ENCODE results near the gene CRB1. TPM values are rescaled to one million over a fixed set of nuclear protein-coding genes. Genes with fewer than 3 reads are reported as not detected.
A peak's percentile ranks its signal among the peaks of the same experiment; 100 is the strongest.
"Not testable (repeated sequence)": the region's sequence is repeated elsewhere in the genome, so short reads cannot be mapped to it uniquely, and the experiment has no call there.

Gene CRB1
- total and polyA plus RNA-seq, 4 donors, result 0.03 to 0.55 (median 0.30) TPM

DNA sequence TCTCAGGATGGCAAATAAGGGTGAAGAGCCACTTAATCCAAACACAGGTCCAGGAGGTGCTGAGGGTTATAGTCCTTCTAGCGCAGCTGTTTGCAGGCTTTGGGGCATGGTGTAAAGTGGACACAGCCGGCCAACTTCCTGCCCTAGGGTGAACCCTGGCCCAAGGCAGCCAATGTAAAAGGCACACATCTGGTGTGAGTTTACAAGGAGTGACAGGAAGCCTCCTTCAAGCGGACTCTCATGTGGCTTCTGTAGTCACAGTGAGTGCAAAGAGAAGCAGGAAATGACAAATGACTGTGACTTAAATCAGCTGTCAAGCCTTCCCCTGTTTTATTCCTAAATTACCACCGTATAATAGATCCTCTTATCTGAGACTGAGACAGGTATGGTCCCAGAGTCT lies 213.0 kb downstream of the CRB1 start:
- Histone ChIP-seq H3K4me1 (ENCODE audit: control insufficient read depth in 5 of 5, insufficient read depth in 5 of 5, low read length in 5 of 5) (no peaks in the 10 kb centered on the region), H3K27ac (ENCODE audit: low read depth in 1 of 2, low read length in 1 of 2) (no peak overlapping the region), H3K9ac (ENCODE audit: insufficient read depth in 1 of 2, low read length in 2 of 2) (no peak overlapping the region), H3K36me3 (ENCODE audit: control insufficient read depth in 4 of 4, insufficient read depth in 4 of 4, low read length in 4 of 4) (no peaks in the 10 kb centered on the region), H3K27me3 (ENCODE audit: control insufficient read depth in 3 of 3, insufficient read depth in 3 of 3, low read length in 2 of 3) (no peaks in the 10 kb centered on the region), H3K4me3 (no peak overlapping the region), H3K9me3 (ENCODE audit: control insufficient read depth in 4 of 4, insufficient read depth in 3 of 4, low read length in 3 of 4) (no peaks in the 10 kb centered on the region)
- WGBS, 2 donors, result 35 to 38% methylated on average over 4 of the region's 4 CpGs
- ATAC-seq (ENCODE audit: insufficient read depth, low FRiP score), result no peak
- TF ChIP-seq, protein P1, sequence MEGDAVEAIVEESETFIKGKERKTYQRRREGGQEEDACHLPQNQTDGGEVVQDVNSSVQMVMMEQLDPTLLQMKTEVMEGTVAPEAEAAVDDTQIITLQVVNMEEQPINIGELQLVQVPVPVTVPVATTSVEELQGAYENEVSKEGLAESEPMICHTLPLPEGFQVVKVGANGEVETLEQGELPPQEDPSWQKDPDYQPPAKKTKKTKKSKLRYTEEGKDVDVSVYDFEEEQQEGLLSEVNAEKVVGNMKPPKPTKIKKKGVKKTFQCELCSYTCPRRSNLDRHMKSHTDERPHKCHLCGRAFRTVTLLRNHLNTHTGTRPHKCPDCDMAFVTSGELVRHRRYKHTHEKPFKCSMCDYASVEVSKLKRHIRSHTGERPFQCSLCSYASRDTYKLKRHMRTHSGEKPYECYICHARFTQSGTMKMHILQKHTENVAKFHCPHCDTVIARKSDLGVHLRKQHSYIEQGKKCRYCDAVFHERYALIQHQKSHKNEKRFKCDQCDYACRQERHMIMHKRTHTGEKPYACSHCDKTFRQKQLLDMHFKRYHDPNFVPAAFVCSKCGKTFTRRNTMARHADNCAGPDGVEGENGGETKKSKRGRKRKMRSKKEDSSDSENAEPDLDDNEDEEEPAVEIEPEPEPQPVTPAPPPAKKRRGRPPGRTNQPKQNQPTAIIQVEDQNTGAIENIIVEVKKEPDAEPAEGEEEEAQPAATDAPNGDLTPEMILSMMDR (IDR thresholded peaks at IDR 0.05; ENCODE audit: control extremely low read depth, extremely low read depth), result no peak
- peak; percentile 36 to 57 (median 38) for DNase-seq

DNA sequence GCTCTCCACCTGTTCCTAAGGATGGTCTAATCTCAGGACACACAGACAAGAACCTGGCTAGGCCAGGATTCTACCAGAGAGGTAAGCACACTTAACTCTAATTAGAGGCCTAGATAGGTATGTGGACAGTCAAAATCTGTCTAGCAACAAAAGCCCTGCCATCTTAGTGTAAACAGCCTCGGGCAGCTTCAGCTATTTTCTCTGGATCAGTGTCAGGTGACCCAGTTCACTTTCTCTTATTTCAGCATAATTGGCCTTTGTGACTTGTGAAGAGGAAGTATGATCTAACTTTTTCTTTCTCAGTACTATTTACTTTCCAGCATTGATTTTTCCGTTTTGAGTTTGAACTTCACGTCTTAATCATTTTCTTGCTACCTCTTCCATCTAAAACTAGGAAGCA lies 217.7 kb downstream of the CRB1 start:
- WGBS, 2 donors, result 25 to 46% methylated on average over 3 of the region's 3 CpGs
- no peak for DNase-seq
- no peak overlapping the region for H3K27ac ChIP-seq (ENCODE audit: low read depth in 1 of 2, low read length in 1 of 2)
- no peaks in the 10 kb centered on the region for H3K9me3 ChIP-seq (ENCODE audit: control insufficient read depth in 4 of 4, insufficient read depth in 3 of 4, low read length in 3 of 4)
- H3K4me3 ChIP-seq, result no peak overlapping the region
- TF ChIP-seq, protein P1 (IDR thresholded peaks at IDR 0.05; ENCODE audit: control extremely low read depth, extremely low read depth), result no peak
- no peak for ATAC-seq (ENCODE audit: insufficient read depth, low FRiP score)
- no peaks in the 10 kb centered on the region for H3K36me3 ChIP-seq (ENCODE audit: control insufficient read depth in 4 of 4, insufficient read depth in 4 of 4, low read length in 4 of 4)
- no peaks in the 10 kb centered on the region for H3K27me3 ChIP-seq (ENCODE audit: control insufficient read depth in 3 of 3, insufficient read depth in 3 of 3, low read length in 2 of 3)
- H3K4me1 ChIP-seq (ENCODE audit: control insufficient read depth in 5 of 5, insufficient read depth in 5 of 5, low read length in 5 of 5), result no peaks in the 10 kb centered on the region
- H3K9ac ChIP-seq (ENCODE audit: insufficient read depth in 1 of 2, low read length in 2 of 2), result no peak overlapping the region

DNA sequence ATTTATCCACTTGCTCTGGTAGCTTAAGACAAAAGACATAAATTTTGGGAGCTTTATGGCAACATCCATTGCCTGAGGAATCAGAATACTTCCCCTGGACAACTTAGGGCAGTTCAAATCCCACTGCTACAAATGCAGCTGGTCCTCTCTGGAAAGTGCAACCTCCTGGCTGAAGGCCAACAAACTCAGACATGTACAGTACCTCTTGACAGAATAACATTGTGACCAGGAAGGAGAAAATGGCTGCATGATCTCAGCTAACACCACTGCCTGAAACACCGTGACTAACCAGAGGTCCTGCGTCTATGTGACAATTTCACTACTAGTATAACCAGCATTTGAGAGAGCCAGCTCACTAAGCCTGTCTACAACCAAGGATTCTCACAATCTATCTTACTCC lies 218.9 kb downstream of the CRB1 start:
- ATAC-seq (ENCODE audit: insufficient read depth, low FRiP score), result no peak
- no peak overlapping the region for H3K27ac ChIP-seq (ENCODE audit: low read depth in 1 of 2, low read length in 1 of 2)
- WGBS, 2 donors, result 69 to 75% methylated on average over 2 of the region's 2 CpGs

DNA sequence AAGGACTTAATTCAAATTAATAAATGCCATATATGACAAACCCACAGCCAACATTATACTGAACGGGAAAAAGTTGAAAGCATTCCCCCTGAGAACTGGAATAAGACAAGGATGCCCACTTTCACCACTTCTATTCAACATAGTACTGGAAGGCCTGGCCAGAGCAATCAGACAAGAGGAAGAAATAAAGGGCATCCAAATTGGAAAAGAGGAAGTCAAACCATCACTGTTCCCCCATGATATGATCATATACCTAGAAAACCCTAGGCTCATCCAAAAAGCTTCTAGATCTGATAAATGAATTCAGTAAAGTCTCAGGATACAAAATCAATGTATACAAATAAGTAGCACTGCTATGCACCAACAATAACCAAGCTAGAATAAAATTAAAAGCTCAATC lies 223.5 kb downstream of the CRB1 start:
- not testable (repeated sequence) for H3K9me3 ChIP-seq (ENCODE audit: control insufficient read depth in 4 of 4, insufficient read depth in 3 of 4, low read length in 3 of 4); H3K27me3 ChIP-seq (ENCODE audit: control insufficient read depth in 3 of 3, insufficient read depth in 3 of 3, low read length in 2 of 3); ATAC-seq (ENCODE audit: insufficient read depth, low FRiP score); H3K4me1 ChIP-seq (ENCODE audit: control insufficient read depth in 5 of 5, insufficient read depth in 5 of 5, low read length in 5 of 5); H3K36me3 ChIP-seq (ENCODE audit: control insufficient read depth in 4 of 4, insufficient read depth in 4 of 4, low read length in 4 of 4); H3K27ac ChIP-seq (ENCODE audit: low read depth in 1 of 2, low read length in 1 of 2); H3K9ac ChIP-seq (ENCODE audit: insufficient read depth in 1 of 2, low read length in 2 of 2); DNase-seq; H3K4me3 ChIP-seq
- 87 to 95% methylated on average over 1 of the region's 1 CpG for WGBS, 2 donors

More for the DNA sequence above, 218.9 kb downstream of the CRB1 start:
- no peaks in the 10 kb centered on the region for H3K27me3 ChIP-seq (ENCODE audit: control insufficient read depth in 3 of 3, insufficient read depth in 3 of 3, low read length in 2 of 3)
- H3K9ac ChIP-seq (ENCODE audit: insufficient read depth in 1 of 2, low read length in 2 of 2), result no peak overlapping the region
- no peaks in the 10 kb centered on the region for H3K4me1 ChIP-seq (ENCODE audit: control insufficient read depth in 5 of 5, insufficient read depth in 5 of 5, low read length in 5 of 5)
- H3K4me3 ChIP-seq, result no peak overlapping the region
- peak; percentile 36 to 74 (median 43) for DNase-seq
- H3K36me3 ChIP-seq (ENCODE audit: control insufficient read depth in 4 of 4, insufficient read depth in 4 of 4, low read length in 4 of 4), result no peaks in the 10 kb centered on the region
- TF ChIP-seq, protein P1 (IDR thresholded peaks at IDR 0.05; ENCODE audit: control extremely low read depth, extremely low read depth), result no peak
- H3K9me3 ChIP-seq (ENCODE audit: control insufficient read depth in 4 of 4, insufficient read depth in 3 of 4, low read length in 3 of 4), result no peaks in the 10 kb centered on the region

Measured in lung (tissue), 12 donors.